GM21723 (cell line): ENCODE results near the gene CT45A3.
"Not testable (repeated sequence)": the region's sequence is repeated elsewhere in the genome, so short reads cannot be mapped to it uniquely, and the experiment has no call there.

ENCODE experiments used
- ATAC-seq: cut with Tn5 transposase; IDR thresholded peaks from one replicate; pipeline ENCODE4 v1.9.1; 2021; ENCODE audit warnings: mild to moderate bottlenecking, moderate library complexity; ENCODE audit not compliant: unreplicated experiment

CT45A3 gene, protein sequence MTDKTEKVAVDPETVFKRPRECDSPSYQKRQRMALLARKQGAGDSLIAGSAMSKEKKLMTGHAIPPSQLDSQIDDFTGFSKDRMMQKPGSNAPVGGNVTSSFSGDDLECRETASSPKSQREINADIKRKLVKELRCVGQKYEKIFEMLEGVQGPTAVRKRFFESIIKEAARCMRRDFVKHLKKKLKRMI

DNA sequence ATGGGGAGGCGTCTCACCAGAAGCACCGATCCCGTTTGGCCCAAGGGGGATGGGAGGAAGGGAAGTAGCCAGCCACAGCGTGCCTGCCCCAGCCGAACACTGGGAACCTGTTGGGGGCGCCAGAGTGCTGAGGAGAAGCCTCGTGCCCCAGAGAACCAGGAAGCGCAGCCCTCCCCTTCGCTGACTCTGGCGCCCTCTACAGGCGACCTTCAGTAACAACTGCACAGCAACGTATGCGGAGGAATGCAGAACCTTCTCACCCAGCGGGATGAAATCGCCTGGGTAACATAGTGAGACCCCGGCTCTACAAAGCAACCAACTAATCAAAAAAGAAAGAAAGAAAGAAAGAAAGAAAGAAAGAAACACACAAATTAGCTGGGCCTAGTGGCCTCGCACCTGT, at the start of gene CT45A3:
Gene CT45A3 (minus strand): TSS at position 101 of the 400 bp plus-strand sequence. CDS start 3,747 bp downstream, outside the sequence.
- ATAC-seq, result not testable (repeated sequence)

DNA sequence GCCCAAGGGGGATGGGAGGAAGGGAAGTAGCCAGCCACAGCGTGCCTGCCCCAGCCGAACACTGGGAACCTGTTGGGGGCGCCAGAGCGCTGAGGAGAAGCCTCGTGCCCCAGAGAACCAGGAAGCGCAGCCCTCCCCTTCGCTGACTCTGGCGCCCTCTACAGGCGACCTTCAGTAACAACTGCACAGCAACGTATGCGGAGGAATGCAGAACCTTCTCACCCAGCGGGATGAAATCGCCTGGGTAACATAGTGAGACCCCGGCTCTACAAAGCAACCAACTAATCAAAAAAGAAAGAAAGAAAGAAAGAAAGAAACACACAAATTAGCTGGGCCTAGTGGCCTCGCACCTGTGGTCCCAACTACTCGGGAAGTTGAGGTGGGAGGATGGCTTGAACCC, 34.7 kb upstream of the CT45A3 start, which contains the start of gene CT45A6:
Gene CT45A6 (minus strand): TSS at position 101 of the 400 bp plus-strand sequence. CDS start 3,794 bp downstream, outside the sequence.
- ATAC-seq, result not testable (repeated sequence)

DNA sequence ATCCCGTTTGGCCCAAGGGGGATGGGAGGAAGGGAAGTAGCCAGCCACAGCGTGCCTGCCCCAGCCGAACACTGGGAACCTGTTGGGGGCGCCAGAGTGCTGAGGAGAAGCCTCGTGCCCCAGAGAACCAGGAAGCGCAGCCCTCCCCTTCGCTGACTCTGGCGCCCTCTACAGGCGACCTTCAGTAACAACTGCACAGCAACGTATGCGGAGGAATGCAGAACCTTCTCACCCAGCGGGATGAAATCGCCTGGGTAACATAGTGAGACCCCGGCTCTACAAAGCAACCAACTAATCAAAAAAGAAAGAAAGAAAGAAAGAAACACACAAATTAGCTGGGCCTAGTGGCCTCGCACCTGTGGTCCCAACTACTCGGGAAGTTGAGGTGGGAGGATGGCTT, 17.4 kb upstream of the CT45A3 start, which contains the start of gene CT45A5:
Gene CT45A5 (minus strand): TSS at position 101 of the 400 bp plus-strand sequence. CDS start 3,774 bp downstream, outside the sequence.
- not testable (repeated sequence) for ATAC-seq

DNA sequence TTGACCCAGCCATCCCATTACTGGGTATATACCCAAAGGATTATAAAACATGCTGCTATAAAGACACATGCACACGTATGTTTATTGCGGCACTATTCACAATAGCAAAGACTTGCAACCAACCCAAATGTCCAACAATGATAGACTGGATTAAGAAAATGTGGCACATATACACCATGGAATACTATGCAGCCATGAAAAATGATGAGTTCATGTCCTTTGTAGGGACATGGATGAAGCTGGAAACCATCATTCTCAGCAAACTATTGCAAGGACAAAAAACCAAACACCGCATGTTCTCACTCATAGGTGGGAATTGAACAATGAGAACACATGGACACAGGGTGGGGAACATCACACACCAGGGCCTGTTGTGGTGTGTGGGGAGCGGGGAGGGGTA, 23.3 kb downstream of the CT45A3 start:
- not testable (repeated sequence) for ATAC-seq

DNA sequence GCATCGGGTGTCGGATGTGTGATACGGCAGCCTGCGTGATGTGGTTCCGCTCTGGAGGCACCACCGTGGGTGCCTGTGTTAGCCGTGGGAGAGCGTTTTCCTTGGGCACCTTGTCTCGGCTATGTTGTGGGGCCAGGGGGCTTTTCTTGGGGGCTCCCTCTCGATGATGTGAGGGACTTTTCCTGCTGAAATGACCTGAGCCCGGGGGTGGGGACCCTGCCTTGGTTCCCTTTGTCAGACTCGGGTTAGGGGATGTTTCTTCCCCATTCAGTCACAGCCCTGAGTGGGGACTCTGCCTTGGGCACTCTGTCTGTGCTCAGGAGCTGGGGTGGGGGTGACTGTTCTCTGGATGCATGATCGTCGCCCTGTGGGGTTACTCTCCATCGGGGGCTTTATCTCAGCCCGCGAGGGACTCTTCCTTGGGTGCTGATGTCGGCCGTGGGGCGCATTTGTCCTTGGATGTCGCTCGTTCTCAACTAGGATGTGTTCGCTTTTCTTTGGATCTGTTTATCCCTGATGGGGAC, 26.7 kb downstream of the CT45A3 start:
- ATAC-seq, result no peak

DNA sequence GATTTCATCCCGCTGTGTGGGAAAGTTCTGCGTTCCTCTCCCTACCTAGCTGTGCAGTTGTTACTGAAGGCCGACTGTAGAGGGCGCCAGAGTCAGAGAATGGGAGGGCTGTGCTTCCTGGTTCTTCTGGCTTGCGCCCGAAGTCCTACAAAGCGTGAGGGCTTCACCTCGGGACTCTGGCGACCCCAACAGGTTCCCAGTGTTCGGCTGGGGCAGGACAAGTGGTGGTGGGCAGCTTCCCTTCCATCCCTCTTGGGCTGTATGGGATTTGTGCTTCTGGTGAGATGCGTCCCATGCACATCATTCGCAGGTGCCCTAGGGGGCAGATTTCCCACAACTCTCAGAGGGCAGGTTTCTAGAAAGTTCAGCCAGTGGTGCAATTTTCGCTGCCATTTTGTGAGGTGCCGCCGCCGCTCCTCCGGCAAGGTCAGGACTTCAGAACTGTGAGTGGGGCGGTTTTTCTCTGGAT, 27.3 kb downstream of the CT45A3 start:
- peak; percentile 76 for ATAC-seq

DNA sequence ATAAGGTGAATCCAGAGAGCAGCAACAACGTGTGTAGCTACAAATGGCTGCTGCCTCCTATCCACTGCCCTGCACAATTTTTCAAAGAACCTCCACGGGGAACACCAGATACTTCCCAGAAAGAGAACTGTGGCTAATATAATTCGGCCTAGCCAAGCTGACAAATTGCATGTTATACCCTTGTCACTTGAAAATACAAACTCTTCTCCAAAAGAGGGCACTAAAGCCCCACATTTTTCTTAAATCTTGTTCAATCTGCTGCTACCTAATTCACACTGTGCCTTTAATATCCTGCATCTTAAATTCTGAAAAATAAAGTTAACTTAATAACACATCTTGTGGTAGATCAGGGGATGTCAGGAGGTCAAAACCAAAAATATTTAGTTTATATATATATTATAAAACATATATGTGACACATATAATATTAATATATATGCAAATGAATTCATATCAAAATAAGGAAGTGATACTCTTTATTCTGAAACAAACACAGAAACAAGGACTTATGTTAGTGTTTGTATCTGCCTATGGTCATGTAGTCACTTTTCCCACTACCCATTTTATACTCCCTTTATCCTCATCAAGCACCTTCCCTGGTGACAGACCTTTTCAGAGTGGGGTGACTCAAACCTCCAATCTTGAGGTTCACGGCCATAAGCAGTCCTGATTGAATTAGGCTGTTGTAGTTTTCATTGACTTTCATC, 30.5 kb downstream of the CT45A3 start:
- ATAC-seq, result no peak

DNA sequence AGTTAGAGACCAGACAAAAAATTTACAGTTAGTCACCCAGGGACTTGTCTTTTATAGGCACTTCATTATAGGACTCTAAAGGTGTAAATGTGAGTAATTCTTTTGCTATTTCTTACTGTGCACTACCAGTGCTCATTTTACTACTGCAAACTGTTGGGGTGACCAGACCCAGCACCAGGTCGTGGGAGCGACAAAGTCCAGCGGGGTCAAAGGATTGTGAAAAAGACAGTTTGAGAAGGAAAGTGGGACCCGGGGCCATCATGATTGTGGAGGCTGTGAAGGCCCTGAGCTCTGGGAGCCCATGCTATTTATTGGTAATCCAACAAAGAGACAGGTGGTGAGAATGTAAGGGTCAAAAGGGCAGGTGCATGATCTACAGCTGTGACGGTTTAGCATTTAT, 33.3 kb downstream of the CT45A3 start:
- not testable (repeated sequence) for ATAC-seq

DNA sequence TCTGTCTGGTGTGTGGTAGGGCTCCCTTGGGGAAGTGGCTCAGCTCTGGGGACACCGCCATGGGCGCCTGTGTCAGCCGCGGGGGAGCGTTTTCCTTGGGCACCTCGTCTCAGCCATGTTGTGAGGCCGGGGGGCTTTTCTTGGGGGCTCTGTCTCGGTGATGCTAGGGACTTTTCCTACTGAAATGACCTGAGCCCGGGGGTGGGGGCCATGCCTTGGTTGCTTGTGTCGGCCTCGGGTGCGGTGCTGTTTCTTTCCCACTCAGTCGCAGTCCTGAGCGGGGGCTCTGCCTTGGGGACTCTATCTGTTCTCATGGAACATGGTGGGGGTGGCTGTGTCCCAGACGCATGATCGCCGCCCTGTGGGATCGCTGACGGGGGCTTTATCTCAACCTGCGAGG, 54.2 kb downstream of the CT45A3 start:
- ATAC-seq, result no peak

DNA sequence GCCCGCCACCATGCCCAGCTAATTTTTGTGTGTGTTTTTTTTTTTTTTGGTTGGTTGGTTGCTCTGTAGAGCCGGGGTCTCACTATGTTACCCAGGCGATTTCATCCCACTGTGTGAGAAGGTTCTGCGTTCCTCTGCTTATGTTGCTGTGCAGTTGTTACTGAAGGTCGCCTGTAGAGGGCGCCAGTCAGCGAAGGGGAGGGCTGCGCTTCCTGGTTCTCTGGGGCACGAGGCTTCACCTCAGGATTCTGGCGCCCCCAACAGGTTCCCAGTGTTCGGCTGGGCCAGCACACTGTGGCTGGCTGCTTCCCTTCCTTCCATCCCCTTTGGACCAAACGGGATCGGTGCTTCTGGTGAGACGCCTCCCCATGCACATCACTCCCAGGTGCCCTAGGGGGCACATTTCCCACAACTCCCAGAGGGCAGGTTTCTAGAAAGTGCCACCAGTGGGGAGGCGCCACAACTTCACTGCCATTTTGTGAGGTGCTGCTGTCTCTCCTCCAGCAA, 54.8 kb downstream of the CT45A3 start, which contains the start of gene CT45A1:
Gene CT45A1 (plus strand): TSS at position 457 of the 507 bp plus-strand sequence. CDS start 5,302 bp downstream, outside the sequence.
- not testable (repeated sequence) for ATAC-seq
